AG09319 (cell line): ENCODE results near the gene NDUFC1.
"Not testable (repeated sequence)": the region's sequence is repeated elsewhere in the genome, so short reads cannot be mapped to it uniquely, and the experiment has no call there.

Source experiments
- DNase-seq: peaks from one replicate; pipeline ENCODE4 v3.0.0-alpha.2; 2010; ENCODE audit warnings: low read depth; ENCODE audit errors: extremely low read depth
- CTCF ChIP-seq: IDR thresholded peaks from 2 replicates; pipeline ENCODE4 v1.5.1; 2011; ENCODE audit warnings: low read depth, mild to moderate bottlenecking, inconsistent platforms, low read length, moderate library complexity

NDUFC1 gene

DNA sequence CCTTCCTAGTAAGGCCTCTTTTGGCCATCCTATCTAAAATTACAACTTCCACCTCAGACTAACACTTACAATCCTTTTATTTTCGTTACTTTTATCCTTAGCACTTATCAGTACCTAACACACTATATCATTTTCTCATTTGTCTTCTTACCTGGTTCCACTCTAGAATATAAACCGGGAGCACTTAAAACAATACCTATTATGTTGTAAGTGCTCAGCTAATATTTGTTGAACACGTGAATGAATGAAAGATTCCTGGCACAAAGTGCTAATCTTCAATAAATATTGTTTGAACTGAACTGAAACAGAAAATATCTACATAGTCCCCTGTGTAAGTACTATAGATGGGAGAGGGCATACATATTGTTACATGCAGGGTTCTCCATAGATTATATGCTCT, 36.6 kb downstream of the NDUFC1 start:
- no peak for TF ChIP-seq CTCF
- DNase-seq, result no peak

DNA sequence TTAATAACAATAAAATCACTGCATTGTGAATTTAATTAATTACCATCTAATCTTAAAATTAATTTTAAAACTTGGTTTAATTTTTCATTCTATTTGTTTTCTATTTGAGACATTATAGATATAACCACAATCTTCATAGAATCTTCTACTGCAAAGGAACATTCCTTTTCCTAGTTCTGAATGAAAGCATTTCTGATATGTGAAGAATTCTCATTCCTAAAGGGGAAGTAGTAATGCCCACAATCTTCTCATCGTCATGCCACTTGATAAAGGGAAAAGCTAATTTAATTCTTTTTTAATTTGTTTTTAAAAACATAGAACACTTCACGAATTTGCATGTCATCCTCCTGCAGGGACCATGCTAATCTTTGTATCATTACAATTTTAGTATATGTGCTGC, 45.9 kb downstream of the NDUFC1 start:
- DNase-seq, result no peak
- TF ChIP-seq CTCF, result no peak

DNA sequence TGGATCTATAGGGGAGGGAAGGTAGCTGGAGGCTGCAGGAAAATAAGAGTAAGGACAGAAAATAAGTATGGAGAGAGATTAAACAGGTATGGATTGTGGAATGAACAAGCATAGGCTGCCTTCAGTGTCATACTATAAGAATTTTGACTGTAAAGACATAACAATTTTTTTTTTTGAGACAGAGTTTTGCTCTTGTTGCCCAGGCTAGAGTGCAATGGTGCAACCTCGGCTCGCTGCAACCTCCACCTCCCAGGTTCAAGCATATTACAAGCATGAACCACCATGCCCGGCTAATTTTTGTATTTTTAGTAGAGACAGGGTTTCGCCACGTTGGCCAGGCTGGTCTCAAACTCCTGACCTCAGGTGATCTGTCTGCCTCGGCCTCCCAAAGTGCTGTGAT, 46.7 kb downstream of the NDUFC1 start:
- DNase-seq, result not testable (repeated sequence)

DNA sequence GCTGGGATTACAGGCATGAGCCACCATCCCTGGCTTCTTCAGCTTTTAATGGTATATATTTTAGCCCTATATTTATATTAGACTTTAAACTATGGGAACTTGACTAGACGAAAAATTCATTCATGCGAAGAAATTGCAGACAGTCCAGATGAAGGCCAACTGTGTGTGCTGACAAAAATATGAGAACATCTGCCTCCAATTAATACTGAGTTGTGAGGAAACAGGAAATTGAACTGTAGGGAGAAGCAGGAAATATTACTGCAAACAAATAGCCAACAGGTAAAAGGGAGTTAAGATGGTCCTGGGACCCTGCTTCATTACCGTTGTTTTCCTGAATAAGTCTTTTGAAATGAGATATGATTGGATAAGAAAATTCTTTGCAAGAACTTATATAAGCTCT, 48.6 kb downstream of the NDUFC1 start:
- no peak for DNase-seq
- no peak for TF ChIP-seq CTCF

- TF ChIP-seq CTCF, result no peak
- no peak for DNase-seq
These were observed 49.2 kb downstream of the NDUFC1 start for GRCh38 chr4:139253046-139253445.

GRCh38 chr4:139247700-139248238, 54.5 kb downstream of the NDUFC1 start:
- no peak for DNase-seq
- no peak for TF ChIP-seq CTCF

- DNase-seq, result no peak
- TF ChIP-seq CTCF, result no peak
These were observed 55.0 kb downstream of the NDUFC1 start for GRCh38 chr4:139247241-139247640.

- DNase-seq, result no peak
- no peak for TF ChIP-seq CTCF
These were observed 56.1 kb downstream of the NDUFC1 start for GRCh38 chr4:139246166-139246565.
